Midbrain (tissue), 1 donor: ENCODE measurements around the gene VN1R5.
"Not testable (repeated sequence)": the region's sequence is repeated elsewhere in the genome, so short reads cannot be mapped to it uniquely, and the experiment has no call there.

Experiments used
- DNase-seq: peaks from one replicate; lab custom pipeline; 2025; lab: John Stamatoyannopoulos, UW

Gene VN1R5

DNA sequence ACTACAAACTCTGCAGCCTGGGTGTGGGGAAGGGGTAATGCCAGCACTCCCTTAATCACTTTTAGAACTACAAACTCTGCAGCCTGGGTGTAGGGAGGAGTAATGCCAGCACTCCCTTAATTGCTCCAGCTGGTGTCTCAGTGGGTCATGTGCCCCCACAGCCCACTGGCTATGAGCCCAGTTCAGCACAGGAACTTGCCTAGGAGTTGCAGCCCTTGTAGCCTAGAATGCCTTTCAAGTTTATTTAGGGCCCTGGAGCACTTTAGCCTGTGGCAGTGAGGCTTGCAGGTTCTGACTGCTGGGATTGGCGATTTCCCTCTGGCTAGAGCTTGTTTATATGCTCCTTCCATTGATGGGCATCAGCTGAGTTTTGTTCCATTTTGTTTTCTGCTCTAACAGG is 17.1 kb downstream of the VN1R5 start:
- DNase-seq: peak; percentile 45

DNA sequence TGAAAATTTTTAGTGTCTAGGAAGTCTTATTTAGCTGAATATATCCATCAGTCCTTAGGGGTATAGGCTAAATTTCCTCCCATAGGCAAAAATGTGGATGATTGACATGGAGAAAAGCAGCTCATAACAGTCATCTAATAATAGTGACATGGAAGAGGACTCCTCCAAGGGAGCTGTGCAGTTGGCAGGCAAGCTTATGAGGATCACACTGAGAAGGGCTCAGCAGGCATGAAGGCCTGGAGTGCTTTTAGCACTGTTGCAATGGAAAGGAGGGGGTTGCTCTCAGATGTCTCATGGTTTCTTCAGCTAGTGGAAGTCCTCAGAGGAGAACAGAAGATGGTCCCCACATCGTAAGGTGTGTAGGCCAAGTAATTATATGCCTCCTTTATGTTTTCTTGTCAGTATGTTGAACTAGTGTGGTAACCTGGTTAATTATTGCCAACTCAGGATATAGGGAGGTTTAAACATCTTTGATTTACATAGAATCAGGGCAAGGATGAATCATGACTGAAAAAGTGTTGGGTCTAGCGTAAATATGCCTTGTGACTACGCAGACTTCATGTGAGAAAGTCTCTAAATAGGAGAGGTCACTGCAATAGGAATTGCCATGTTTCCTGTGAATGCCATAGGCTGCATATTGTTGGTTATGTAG is 18.9 kb downstream of the VN1R5 start:
- DNase-seq: no peak

DNA sequence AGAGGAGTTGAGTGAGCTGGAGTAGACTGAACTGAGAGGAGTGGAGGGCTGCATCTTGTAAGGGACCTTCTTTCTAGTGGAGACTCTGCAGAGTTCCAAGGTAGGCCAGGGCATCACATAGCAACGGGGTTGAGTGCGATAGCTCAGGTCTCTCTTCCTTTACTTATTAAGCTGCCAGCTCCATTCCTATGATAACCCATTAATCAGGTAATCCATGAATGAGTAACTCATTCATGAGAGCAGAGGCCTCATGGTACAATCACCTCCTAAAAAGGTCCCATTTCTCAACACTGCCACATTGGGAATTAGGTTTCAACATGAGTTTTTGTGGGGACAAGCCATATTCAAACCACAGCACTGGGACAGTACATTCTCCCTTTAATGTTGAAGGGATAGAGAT is 21.3 kb downstream of the VN1R5 start:
- no peak for DNase-seq

DNA sequence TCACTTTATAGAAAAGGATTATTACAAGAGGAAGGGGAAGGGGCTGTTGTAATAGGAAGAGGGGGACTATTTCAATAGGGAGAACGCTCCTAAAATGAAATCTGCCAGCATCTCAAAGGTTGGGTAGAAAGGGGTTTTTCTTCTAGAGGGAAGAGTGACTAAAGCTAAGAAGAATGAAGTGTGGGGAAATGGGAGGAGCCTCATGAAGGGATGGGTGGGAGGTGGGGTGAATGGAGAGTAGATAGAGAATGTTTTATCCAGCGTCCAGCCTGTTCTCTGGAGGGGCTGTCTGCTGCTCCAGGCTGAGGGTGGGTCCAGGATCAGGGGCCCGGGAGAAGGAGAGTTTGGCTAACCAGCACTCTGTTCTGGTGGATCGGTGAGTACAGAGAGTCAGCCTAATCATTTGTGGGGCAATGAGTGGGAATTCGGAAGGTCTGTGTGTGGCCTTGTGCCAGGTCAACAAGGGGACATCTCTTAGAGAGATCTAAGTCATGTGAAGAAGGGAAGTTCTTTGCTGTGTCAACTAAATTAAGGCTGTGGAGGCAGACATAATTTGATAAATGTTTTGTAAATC is 25.2 kb downstream of the VN1R5 start:
- DNase-seq: no peak

DNA sequence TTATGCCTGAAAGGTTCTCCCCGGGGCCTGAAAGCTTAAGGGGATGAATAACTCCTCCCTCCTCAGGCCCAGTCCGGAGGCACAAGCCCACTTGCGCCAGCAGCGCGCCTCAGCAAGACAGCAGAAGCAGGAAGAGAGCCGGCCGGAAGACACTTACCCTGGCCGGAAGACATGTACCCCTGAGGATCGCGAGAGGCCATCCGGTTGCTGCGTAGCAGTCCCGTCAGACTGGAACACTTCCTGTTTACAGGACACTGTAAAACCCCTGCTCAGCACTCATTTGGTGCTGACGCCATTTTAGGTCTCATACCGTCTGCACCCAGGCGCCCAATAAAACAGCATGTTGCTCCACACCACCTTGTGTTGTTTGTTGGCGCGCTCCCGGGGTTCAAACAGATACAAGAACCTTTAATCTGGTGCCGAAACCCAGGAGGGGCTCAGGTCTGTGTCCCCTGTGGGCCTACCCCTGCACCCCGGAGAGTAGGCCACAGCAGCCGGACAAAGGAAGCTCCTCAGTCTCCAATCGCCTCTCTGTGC is 30.3 kb downstream of the VN1R5 start:
- DNase-seq: no peak

DNA sequence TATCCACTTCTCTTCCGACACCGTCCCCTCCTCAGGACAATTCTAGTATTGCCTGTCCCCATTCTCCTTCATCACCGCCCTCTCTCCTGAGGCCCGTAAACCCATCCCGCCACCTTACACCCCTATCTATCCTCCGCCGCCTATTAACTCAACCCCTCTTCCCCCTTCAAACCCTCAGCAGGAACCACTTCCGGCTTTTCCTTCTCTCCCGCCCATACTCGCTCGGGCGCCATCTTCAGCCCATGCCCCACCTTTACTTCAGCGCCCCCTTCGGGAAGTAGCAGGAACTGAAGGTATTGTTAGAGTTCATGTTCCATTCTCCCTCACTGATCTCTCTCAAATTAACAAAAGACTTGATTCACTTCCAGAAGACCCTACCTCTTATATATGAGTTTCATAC is 31.6 kb downstream of the VN1R5 start:
- DNase-seq: no peak

DNA sequence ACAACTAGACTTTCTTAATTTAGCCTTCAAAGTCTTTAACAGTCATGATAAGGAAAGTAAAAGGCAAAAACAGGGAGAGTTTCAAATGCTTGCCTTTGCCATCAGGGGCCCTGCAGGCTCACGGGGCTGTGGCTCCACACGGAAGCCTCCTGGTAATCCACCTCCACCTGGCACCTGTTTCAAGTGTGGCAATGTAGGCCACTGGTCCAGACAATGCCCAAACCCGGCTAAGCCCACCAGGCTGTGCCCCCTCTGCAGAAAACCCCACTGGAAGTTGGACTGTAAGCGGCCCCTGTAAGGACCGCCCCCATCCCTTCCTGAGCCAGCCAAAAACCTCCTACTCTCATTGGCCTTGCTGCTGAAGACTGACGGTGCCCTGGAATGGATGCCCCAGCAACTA is 32.5 kb downstream of the VN1R5 start:
- no peak for DNase-seq

DNA sequence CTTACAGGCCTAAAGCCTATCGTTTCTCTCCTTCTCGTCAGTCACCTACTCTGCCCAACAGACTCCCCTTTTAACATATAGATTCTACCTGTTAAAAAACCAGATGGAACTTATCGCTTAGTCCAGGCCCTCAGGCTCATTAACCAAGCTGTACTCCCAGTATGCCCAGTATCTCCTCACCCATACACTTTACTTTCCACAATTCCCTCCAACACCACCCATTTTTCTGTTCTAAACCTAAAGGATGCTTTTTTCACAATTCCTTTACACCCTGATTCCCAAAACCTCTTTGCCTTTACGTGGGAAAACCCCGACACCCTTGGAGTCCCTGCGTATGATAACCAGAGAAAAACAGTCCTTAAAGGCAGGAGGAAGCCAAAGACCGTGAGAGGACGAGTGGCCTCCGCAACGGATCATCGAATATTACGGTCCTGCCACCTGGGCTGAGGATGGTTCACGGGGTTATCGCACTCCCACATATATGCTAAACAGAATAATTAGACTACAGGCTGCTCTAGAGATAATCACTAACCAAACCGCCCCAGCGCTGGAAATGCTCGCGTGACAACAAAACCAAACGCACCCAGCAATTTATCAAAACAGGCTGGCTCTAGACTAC is 33.5 kb downstream of the VN1R5 start:
- DNase-seq: not testable (repeated sequence)

DNA sequence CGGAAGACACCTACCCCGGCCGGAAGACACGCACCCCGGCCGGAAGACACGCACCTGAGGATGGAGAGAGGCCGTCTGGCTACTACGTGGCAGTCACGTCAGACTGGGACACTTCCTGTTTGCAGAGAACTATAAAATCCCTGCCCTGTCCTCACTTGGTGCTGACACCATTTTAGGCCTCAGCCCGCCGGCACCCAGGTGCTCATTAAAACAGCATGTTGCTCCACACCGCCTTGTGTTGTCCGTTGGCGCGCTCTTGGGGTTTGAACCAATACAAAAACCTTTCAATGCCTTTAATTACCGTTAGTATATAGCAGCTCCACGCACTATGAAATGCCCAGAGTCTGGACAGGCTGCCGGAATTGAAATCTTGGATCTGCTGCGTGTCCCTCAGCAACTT is 34.7 kb downstream of the VN1R5 start:
- DNase-seq: no peak

DNA sequence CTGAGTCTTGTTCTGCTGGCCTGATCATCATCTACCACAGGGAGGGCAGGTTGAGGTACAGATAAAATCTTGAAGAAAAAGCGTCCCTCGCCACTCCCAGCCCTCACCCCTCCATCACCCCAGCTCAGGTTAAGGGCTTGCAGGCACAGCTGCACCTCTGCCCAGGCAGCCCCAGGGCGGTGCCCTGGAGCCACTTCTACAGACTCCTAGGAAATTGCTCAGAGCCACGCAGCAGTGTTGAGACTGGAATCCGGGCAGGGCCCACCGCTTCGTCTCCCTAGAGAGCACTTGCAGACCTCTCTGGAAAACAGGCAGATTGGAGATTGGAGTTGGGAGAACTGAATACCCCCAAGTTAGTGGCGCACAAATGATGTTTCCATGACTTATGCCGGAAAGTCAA is 35.3 kb downstream of the VN1R5 start:
- no peak for DNase-seq

DNA sequence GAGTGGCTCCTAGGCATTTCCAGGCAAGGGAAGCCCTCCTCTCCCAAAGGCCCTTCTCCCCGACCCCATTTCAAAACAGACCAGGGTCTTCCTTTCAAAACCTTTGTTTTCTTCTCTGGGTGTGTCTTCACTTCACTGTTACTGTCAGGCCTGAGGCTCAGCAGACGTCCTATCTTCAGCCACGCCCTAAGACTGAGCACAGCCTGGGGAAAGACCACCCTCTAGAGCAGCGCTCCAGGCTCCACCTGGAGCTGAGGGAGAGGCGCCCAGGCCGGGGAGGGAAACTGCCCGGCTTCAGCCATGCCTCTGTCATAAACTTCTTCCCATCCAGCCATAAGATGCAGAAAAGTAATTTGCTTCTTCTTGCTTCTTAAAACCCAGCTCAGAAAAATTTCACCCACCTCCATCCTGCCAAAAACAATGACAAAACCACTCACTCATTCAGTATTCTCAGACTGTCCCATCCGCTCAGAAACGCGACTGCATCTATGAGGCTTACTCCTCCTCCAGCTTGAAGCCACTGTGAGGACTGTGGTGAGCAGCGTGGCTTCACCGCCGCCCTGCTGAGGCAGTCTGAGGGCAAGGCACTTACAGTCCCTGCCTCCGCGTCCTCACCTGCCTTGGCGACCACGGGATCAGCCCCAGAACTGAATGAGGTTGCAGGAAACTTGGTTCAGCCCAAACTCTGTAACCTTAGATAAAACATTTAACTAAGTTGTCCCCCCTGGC is 36.1 kb downstream of the VN1R5 start:
- DNase-seq: no peak

DNA sequence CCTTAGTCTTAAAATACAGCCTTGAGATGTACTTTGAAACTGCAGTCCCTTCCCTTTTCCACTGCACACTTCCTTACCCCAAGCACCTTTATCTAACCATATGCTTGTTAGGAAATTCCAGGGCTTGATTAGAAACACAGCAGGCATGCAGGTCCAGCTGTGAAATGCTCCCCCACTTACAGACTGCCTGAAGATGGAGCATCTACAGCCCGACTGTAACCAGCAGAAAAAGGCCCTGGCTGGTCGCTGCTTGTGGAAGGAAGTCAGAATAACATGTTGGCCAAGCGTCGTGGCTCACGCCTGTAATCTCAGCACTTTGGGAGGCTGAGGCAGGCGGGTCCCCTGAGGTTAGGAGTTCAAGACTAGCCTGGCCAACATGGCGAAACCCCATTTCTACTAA is 37.2 kb downstream of the VN1R5 start:
- DNase-seq: no peak

DNA sequence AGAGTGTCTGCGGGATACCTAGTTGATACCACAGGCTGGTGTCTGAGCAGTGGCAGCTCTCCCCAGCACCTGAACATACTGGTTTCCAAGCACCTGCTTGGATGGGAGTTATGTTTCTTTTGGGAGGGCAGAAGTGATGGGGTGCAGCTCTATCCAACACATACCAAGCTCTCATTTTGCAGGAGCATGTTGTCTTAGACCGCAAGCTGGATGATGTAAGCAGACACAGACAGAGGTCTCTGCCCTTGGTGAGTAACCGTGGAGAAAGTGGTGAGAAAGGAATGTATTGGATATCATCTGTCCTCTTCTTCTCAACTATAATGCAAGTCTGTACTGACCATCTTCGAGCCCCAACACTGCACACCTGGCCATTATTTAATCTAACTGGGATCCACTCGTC is 38.4 kb downstream of the VN1R5 start:
- DNase-seq: no peak

DNA sequence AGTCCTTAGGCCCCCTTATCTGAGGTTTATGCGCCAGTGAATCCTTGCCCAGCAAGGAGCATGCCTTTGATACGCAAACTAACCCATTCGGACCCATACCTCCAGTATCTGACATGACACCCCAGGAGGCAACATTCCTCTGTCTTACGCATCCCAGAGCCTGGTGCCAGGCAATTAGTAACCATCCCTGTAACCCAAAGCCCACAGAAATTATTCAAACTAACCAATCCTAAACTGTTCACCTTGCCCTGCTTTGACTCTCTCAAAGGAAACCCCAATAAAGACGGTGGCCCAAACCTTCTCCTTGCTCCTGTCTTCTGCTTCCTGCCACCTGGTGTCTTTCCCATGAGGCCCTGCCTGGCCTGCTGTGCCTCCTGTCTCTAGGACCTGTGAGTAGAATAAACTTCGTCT is 39.4 kb downstream of the VN1R5 start:
- DNase-seq: no peak

DNA sequence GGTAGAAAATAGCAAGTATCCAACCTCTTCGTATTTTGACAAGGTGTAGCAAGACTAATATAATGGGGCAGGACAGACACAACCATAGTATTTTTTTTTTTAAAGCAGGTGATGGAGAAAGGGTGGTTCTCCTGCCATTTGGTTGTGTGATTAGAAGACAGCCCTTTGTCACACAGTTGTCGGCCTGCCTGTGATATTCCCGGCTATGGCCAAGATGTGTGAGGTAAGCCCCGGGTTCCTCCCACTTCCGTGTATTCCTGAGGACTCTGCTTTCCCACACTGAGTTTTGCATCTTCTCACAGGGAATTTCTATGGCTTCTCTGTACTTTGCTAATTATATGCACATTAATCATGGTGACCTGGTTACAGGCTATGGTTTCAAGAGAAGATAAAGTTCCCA is 39.9 kb downstream of the VN1R5 start:
- DNase-seq: no peak

DNA sequence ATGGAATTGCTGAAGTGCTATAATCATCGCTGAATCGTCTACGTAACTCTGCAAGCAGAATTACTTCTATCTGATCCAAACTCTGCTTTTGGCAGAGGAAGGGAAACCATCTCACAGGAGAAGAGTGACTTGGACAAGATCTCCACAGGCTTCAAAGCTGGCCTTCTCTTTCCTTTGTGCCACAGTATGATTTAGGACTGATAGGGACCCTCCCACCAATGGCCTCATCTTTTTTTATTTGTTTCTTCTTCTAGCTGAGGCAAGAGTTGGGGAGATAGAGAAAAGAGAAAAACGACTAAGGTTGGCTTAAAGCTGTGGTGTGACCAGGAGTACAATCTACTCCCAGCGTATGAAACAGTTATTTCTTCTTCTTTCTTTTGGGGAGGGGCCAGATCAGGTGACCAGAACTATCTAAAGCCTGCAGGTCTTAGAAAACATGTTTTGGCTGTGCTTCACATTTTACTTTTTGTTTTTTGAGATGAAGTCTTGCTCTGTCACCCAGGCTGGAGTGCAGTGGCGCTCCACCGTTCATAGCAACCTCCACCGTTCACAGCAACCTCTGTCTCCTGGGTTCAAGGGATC is 40.8 kb downstream of the VN1R5 start:
- DNase-seq: no peak

DNA sequence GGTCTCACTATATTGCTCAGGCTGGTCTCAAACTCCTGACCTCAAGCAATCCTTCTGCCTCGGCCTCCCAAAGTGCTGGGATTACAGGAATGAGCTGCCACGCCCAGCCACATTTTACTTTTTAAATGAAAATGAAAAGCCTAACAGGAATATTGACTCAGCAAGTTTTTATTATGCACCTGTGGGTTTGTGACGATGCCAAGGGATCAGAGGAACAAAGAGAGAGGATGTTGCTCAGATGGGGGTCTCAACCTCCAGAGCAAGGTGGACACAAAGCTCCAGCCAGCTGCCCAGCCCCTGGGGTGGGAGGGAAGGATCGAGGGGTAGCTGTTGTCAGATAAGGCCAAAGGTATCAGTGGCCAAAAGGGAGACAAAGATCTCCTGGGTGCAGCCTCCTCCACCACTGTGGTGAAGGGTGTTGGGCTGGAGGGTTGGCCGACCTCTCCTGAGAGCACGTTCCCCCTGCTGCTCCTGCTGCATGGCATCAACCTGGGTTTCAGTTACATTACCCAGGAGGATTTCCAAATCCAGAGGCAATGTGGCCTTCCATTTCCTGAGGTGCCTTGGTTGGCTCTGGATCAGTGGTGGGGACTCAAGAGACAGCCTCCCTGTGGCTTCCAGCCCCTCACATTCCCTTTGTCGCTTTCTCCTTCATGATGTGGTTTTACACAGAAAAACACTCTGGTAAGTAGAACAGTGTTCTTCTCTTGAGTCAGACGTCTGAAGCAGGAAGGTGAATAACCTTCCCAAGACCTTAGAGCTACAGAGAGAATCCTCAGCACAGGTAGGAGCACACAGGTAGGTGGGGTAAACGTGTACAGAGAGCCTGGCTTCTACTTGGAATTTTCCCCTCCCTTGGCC is 41.6 kb downstream of the VN1R5 start:
- no peak for DNase-seq

DNA sequence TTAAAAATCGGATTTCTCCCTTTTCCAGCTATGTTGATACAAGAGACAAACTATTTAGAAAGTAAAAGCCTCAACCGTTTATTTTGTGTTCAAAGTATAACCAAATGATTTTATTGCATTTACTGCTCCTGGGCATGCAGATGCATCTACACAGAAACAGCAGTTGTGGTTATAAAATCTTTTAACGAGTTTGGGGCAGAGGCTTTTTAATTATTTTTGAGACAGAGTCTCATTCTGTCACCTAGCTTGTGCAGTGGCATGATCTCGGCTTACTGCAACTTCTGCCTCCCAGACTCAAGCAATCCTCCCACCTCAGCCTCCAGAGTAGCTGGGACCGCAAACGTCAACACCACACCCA is 42.2 kb downstream of the VN1R5 start:
- no peak for DNase-seq

DNA sequence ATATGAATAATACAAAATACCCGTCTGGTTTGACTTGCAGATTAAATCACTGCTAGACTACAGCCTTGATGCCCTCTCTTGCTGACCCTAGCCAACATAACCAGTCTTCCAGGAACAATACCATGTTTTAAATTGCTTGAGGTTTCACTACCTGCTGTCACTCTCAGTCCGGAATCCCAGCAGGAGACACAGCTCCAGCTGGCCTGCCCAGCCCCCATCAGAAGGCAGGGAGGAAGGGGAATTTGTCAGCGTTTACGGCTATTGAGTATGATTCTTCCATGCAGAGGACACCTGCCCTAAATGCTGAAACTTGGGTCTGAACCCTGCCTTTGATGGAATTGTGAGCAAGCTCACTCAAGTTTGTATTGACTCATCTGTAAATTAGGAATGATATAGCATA is 42.8 kb downstream of the VN1R5 start:
- DNase-seq: no peak

DNA sequence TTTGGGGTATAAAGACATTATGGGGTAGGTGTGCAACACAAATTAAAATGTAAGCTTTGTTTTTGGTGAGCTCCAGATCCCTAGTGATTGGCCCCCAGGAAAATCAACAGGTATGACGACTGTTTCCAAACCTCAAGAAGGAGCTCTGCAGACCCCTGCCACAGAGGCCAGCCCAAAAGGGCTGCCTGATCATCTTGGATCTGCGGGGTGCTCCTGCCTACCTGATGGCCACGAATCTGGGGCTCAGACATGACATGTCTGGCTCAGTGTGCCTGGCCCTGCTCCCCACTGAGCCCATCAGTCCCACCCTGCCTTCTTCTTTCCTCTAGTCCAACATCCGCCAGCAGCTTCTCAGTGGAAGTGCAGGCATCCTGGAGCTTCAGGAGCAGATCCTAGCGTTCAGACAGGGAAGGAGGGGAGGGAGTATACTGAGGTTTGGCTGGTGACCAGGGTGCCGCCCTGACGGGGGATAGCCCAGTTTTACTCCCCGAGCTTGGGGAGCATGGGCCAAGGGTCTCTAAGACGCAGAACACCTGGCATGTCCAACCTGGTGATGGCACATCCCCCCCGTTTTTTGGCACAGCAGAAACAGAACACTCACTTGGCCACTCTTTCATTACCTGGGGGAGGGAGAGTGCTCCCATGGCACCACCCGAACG is 44.0 kb downstream of the VN1R5 start:
- DNase-seq: no peak
